ENCODE data around the gene CLIC4. TPM values are rescaled to one million over a fixed set of nuclear protein-coding genes. Genes with fewer than 3 reads are reported as not detected.
A peak's percentile ranks its signal among the peaks of the same experiment; 100 is the strongest.

Gene CLIC4
- total and polyA plus RNA-seq, 9 of the 15 experiments (the other 6 are each of a cell fraction or from before 2014, with no cell fraction given) = 16.0 to 67.5 (median 38.4) TPM

DNA sequence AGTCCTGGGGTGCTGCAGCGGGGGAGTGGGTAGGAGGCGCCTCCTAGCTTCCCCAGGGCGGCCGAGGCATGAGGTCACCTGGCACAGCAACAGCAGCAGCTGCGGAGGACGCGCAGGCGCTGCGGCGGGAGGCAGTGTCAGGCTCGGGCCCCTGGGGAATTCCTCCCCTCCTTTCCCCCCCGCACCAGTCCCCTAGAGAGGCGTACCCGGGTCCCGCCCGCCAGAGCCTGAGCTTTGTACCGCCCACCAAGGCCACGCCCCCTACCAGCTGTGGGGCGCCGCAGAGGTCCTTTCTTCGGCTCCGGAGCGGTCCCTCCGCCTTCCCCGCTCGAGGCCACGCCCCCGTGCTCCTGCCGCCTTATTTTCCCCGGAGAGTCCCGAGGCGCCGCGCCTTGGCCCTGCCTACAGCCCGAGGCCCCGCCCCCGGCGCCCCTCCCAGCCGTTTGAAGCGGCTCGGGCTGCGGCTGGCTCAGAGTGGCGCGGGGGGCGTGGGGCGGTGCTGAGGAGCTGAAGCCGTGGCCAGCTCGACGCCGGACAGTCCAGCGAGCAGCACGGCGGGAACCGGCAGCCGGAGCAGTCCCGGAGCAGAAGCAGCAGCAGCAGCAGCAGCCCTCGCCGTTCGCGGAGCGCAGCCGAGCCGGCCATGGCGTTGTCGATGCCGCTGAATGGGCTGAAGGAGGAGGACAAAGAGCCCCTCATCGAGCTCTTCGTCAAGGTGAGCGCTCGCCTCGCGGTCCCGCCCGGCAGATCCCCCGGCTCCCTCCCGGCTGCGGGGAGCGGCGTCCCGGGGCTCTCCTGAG, at the start of gene CLIC4 (continued):
- no peak for TF ChIP-seq U2AF2 (optimal IDR thresholded peaks at IDR 0.05; ENCODE audit: low read depth, low read length)
- TF ChIP-seq NCOA6 (IDR thresholded peaks at IDR 0.05) = no peak
- TF ChIP-seq, protein P1, sequence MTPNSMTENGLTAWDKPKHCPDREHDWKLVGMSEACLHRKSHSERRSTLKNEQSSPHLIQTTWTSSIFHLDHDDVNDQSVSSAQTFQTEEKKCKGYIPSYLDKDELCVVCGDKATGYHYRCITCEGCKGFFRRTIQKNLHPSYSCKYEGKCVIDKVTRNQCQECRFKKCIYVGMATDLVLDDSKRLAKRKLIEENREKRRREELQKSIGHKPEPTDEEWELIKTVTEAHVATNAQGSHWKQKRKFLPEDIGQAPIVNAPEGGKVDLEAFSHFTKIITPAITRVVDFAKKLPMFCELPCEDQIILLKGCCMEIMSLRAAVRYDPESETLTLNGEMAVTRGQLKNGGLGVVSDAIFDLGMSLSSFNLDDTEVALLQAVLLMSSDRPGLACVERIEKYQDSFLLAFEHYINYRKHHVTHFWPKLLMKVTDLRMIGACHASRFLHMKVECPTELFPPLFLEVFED (CRISPR knock-in tag; conservative IDR thresholded peaks at IDR 0.05) = no peak
- peak; percentile 13; the same call in 1 of the 2 replicates for TF ChIP-seq ZC3H11A (IDR thresholded peaks at IDR 0.05; ENCODE audit: low read depth, low read length)
- TF ChIP-seq, protein P2, sequence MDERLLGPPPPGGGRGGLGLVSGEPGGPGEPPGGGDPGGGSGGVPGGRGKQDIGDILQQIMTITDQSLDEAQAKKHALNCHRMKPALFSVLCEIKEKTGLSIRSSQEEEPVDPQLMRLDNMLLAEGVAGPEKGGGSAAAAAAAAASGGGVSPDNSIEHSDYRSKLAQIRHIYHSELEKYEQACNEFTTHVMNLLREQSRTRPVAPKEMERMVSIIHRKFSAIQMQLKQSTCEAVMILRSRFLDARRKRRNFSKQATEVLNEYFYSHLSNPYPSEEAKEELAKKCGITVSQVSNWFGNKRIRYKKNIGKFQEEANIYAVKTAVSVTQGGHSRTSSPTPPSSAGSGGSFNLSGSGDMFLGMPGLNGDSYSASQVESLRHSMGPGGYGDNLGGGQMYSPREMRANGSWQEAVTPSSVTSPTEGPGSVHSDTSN (CRISPR knock-in tag; IDR thresholded peaks at IDR 0.05; ENCODE audit: low read depth) = no peak
- TF ChIP-seq, protein P2 (tag; conservative IDR thresholded peaks at IDR 0.05; ENCODE audit: low read depth) = no peak
- TF ChIP-seq HLTF (IDR thresholded peaks at IDR 0.05) = no peak
- 0 out of 2 replicates have a peak, but pooled peaks have one; percentile 51 for TF ChIP-seq SAFB (IDR thresholded peaks at IDR 0.05; ENCODE audit: borderline replicate concordance, low read depth, low read length)
- TF ChIP-seq, protein P3, sequence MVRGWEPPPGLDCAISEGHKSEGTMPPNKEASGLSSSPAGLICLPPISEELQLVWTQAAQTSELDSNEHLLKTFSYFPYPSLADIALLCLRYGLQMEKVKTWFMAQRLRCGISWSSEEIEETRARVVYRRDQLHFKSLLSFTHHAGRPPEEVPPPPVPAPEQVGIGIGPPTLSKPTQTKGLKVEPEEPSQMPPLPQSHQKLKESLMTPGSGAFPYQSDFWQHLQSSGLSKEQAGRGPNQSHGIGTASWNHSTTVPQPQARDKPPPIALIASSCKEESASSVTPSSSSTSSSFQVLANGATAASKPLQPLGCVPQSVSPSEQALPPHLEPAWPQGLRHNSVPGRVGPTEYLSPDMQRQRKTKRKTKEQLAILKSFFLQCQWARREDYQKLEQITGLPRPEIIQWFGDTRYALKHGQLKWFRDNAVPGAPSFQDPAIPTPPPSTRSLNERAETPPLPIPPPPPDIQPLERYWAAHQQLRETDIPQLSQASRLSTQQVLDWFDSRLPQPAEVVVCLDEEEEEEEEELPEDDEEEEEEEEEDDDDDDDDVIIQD (CRISPR knock-in tag; IDR thresholded peaks at IDR 0.05) = no peak
- TF ChIP-seq, protein P4, sequence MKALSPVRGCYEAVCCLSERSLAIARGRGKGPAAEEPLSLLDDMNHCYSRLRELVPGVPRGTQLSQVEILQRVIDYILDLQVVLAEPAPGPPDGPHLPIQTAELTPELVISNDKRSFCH (CRISPR knock-in tag; IDR thresholded peaks at IDR 0.05) = no peak
- TF ChIP-seq, protein P4 (tag; IDR thresholded peaks at IDR 0.05) = peak; percentile 64; the same call in 1 of the 2 replicates
- TF ChIP-seq MCM3 (IDR thresholded peaks at IDR 0.05) = no peak
- TF ChIP-seq, protein P5, sequence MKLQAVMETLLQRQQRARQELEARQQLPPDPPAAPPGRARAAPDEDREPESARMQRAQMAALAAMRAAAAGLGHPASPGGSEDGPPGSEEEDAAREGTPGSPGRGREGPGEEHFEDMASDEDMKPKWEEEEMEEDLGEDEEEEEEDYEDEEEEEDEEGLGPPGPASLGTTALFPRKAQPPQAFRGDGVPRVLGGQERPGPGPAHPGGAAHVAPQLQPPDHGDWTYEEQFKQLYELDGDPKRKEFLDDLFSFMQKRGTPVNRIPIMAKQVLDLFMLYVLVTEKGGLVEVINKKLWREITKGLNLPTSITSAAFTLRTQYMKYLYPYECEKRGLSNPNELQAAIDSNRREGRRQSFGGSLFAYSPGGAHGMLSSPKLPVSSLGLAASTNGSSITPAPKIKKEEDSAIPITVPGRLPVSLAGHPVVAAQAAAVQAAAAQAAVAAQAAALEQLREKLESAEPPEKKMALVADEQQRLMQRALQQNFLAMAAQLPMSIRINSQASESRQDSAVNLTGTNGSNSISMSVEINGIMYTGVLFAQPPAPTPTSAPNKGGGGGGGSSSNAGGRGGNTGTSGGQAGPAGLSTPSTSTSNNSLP (IDR thresholded peaks at IDR 0.05; ENCODE audit: borderline replicate concordance, low read depth, low read length) = no peak
- TF ChIP-seq, protein P6, sequence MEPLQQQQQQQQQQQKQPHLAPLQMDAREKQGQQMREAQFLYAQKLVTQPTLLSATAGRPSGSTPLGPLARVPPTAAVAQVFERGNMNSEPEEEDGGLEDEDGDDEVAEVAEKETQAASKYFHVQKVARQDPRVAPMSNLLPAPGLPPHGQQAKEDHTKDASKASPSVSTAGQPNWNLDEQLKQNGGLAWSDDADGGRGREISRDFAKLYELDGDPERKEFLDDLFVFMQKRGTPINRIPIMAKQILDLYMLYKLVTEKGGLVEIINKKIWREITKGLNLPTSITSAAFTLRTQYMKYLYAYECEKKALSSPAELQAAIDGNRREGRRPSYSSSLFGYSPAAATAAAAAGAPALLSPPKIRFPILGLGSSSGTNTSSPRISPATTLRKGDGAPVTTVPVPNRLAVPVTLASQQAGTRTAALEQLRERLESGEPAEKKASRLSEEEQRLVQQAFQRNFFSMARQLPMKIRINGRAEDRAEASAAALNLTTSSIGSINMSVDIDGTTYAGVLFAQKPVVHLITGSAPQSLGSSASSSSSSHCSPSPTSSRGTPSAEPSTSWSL (CRISPR knock-in tag; IDR thresholded peaks at IDR 0.05; ENCODE audit: borderline replicate concordance) = no peak
- TF ChIP-seq CBFA2T3 (IDR thresholded peaks at IDR 0.05) = peak; percentile 54
- TF ChIP-seq XRCC4 (IDR thresholded peaks at IDR 0.05; ENCODE audit: extremely low read depth, insufficient read depth, insufficient read length) = no peak
- TF ChIP-seq KHSRP (IDR thresholded peaks at IDR 0.05) = no peak
- TF ChIP-seq RB1 (IDR thresholded peaks at IDR 0.05; ENCODE audit: low read depth) = peak; percentile 82

Data from K562 (cell line).